NCI-H82 (cell line): ENCODE results near the gene C12orf60.

Experiments
- DNase-seq: peaks from one replicate; lab custom pipeline; 2025; lab: John Stamatoyannopoulos, UW

C12orf60 gene

DNA sequence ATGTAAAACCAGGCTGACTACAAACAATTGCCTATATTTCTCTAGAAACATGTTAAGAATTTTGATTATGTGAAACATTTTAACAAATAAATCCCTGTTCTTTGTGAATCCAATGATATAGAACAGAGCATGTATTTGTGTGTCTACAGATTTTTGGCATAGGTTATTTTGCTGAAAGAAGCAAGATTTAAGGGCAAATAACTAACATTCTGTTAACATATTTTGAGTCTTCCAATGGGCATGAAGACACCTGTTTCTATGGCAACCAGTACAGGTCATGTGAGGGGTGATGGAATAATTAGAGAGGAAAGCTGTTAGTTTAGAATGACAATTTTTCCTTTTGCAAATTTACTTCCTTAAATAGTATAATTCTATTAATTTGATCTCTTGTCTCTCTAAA lies 31.0 kb downstream of the C12orf60 start:
- no peak for DNase-seq

- no peak for DNase-seq
Measured at GRCh38 chr12:14836336-14837210, 33.1 kb downstream of the C12orf60 start.

DNA sequence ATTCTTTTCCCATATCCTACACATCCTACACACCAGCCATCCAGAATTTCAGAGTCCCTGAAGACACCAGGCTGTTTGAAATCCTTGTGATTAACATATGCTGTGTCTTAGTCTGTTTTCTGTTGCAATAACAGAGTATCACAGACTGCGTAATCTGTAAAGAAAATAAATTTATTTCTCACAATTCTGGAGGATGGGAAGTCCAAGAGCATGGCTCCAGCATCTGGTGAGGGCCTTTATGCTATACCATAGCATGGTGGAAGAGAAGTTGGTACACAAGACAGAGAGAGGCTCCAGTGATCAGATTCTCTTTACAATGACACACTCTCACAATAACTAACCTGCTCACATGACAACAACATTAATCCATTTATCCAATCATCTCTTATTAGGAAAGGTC lies 35.8 kb downstream of the C12orf60 start:
- DNase-seq: no peak

- no peak for DNase-seq
Measured at GRCh38 chr12:14840616-14841015, 37.1 kb downstream of the C12orf60 start.

- DNase-seq: no peak
Measured at GRCh38 chr12:14841761-14842160, 38.3 kb downstream of the C12orf60 start.

DNA sequence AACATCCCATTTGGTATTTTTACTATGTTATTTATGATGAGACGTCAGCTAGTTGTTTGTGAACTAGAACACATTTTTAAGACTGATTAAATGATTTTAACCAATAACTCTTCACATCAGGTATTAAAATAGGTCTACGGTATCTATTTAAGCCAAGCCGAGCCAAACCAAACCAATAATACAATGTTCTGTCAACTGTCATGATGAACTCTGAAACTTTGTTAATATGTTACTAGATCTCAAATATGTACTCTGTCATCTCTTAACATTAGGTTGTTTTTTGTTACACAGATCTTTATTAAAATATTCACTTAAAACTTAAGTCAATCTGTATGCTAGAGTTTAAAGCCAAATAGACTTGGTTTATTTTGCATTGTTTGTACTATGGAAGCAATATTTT lies 38.8 kb downstream of the C12orf60 start:
- DNase-seq: no peak

- no peak for DNase-seq
Measured at GRCh38 chr12:14843425-14843887, 40.0 kb downstream of the C12orf60 start, which contains the start of gene ART4. TSS of gene ART4 (minus strand) at chr12:14843526. CDS start at chr12:14843113, 413 bp downstream.

DNA sequence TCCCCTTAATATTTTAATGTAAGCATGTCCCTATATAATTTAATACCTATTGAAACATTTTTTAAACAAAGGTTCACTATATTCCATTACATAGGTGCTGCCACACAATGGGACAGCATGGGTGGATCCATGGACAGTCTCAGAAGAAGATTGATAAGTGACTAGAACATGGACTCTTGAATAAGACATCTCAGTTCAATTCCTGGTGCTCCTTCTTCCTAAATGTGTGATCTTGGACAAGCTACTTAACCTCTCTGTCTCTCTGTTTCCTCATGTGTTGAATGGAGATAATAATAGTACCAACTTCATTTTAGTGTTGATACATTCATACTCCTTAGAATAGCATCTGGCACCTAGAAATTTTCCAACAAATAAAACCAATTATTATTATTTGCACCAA lies 40.9 kb downstream of the C12orf60 start:
- DNase-seq: no peak

DNA sequence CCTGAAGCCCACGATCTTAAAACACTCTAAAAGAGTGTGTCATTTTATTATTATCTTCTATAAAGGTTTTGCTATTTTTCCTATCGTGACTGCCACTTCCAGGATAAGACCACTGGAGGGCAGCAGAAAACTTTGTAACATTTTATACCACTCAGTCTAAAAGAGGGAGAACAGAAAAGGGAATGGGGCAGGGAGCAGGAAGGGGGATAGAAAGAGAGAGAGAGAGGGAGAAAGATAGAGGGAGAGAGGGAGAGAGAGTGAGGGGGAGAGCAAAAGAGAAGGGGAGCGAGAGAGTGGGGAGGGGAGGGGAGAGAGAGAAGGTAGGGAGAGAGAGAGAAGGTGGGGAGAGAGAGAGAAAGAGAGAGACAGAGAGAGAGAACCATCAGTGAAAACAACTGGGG lies 41.9 kb downstream of the C12orf60 start:
- DNase-seq: peak; percentile 84

DNA sequence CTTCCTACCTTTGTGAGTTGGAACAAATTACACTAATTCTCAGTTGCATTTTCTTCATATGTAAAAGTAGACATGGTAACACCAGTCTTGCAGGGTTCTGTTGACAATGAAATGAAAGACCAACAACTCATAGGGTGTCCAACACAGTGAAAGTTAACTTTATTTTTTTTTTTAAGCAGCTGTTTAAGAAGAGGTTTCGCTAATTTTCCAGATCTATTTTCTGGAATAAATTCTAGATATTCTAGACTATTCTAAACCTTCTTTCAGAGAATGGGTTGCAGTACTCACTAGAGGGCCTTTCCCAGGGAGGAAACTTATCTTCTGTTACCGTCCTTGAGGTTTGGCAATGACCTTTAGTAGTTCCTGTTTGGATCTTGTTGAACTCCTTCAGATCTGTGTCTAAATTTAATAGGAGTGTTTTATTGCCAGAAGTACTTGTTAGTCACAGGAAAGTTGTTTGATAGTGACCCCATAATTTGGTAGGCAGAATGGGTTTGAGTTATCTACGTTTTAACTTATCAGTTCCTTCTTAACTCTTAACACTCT lies 42.6 kb downstream of the C12orf60 start:
- no peak for DNase-seq

- DNase-seq: no peak
Measured at GRCh38 chr12:14846876-14847580, 43.6 kb downstream of the C12orf60 start.

DNA sequence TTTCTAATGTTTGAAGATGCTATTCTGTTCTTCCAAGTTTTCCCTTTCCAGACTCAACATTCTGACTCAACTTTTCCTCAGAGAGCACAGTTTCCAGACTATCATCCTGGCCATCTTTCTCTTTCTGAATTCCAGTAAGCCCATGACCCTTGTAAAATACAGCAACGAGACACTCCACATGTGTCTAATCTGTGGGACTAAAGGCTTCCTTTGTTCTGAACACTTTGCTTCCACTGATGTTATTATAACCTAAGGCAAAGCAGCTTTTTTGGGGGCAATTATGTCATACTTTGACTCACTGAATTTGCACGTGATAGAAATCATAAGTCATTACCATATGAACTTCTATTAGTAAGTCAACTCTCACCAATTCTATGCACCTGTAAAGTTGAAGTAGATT lies 46.2 kb downstream of the C12orf60 start:
- no peak for DNase-seq

DNA sequence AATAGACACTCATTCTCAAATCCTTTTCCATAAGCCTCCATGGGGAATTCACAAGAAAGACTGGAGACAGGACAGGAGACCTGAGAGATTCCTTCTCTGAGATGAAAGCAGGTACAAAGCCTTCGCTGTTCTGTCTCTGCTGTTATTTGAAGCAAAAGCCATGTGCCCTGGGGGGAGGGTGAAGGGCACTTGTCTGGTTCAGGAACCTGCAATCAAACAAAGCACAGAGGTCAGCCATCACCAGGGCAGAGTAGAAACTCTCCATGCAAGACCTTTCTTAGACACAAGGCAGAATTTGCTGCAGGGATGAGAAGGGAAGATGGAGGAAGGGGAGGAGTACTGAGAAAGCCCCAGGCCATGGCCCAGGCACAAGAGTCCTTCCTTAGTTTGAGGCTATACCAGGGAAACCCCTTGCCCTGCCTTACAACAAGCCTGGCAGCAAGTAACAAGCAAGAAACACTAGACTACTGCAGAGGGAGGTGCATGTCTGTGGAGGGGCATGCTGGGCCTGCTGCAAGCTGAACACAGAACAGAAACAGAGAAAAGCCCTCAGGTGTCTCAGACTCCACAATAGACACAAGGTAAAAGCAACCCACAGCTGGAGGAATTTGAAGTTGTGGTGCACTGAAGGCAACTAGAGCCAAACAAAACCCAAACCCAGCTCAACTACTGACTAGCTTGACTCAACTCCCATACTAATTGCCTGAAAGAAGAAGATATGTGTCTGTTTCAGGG lies 47.6 kb downstream of the C12orf60 start:
- DNase-seq: no peak

DNA sequence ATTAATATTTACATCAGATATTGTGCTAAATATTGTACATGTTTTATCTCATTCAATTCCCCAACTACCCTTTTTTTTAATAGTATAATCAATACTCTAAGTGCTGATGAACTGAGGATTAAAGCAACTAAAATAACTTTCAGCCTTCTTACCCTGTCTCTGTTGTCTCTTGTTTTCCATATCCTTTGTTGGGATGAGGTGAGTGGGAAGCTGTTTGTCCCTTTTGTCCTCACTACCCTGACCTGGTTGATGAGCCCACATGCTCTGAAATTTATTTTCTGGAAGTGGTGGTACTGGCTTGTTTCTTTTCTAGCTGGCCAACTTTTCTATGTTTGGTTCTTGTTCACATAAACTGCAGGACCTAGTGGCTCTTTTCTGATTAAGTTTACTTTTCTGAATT lies 49.4 kb downstream of the C12orf60 start:
- no peak for DNase-seq

- DNase-seq: no peak
Measured at GRCh38 chr12:14853961-14854360, 50.5 kb downstream of the C12orf60 start.

- DNase-seq: peak; percentile 18
Measured at GRCh38 chr12:14854586-14855183, 51.2 kb downstream of the C12orf60 start.

DNA sequence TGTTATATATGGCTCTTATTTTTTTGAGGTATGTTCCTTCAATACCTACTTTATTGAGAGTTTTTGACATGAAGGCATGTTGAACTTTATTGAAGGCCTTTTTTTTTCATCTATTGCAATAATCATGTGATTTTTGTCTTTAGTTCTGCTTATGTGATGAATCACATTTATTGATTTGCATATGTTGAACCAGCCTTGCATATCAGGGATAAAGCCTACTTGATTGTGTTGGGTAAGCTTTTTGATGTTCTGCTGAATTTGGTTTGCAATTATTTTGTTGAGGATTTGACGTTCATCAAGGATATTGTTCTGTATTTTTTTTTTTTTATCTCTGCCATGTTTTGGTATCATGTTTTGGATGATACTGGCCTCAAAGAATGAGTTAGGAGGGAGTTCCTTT lies 55.0 kb downstream of the C12orf60 start:
- DNase-seq: no peak

DNA sequence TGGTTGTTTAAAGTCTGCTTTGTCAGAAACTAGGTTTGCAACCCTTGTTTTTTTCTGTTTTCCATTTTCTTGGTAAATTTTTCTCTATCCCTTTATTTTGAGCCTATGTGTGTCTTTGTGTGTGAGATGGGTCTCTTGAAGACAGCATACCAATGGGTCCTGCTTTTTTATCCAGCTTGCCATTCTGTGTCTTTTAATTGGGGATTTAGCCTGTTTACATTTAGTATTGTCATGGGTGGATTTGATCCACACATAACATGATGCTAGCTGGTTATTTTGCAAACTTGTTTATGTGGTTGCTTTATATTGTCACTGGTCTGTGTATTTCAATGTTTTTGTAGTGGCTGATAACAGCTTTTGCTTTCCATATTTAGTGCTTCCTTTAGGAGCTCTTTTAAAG lies 57.0 kb downstream of the C12orf60 start:
- DNase-seq: no peak

DNA sequence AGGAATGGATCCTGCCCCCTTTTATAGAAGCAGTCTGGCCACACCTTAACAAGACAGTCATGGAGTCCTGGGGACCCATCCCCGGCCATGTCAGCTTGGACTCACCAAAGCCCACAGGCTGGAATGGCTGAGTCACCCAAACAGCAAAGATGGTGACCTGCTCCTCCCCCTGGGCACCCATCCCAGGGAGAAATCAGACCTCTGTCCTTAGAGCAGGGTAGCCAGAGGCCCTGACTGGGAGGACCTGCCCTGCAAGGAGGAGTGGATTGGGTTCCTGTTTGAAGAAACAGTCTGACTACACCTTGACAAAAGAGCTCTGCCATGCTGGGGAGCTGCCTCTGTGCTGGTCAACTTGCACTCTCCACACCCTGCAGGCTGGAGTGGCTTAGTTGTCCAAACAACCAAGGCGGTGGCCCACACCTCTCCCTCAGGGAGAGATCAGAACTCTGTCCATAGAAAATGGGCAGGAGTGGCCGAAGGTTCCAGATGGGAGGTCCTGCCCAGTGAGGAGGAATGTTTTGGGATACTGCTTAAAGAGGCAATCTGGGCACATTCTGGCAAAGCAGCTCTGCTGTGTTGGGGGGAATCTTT lies 65.5 kb downstream of the C12orf60 start:
- DNase-seq: no peak

DNA sequence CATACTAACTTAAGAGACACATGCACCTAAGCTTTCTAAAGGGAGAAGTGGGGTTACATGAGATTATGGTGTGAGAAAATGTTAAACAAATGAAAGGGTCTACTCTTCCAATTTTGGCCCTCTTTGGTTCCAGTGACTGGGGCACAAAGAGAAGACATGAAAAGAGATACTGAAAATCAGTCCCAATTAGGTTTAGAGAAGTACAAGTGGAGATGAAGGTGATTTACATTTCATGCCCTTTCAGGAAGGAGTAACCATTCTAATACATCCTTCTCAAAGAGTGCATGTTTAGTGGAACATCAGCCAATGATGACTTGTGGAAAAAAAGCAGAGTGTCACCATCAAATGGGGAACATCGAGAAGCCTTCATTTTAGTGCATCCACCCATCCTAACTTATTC lies 67.8 kb downstream of the C12orf60 start:
- DNase-seq: no peak

DNA sequence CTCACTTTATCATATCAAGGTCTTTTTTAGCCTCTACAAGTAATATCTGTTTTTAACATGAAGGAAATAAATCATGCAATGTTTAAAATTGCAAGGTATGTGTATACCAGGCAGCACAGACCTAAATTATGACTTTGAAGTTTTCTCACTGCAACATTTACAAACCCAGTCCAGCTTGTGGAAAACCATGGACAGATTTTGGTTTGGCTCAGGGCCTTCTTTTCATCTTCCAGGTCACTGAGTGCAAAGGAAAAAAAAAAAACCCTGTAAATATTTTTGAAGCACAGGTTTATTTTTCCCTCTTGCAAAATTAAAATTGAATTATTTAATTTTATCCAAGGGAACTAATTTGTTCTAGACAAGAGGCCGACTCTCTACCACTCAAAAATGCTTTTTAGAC lies 68.4 kb downstream of the C12orf60 start:
- DNase-seq: no peak
